Measurements from ENCODE around the gene PRPF19.

PRPF19 gene

DNA sequence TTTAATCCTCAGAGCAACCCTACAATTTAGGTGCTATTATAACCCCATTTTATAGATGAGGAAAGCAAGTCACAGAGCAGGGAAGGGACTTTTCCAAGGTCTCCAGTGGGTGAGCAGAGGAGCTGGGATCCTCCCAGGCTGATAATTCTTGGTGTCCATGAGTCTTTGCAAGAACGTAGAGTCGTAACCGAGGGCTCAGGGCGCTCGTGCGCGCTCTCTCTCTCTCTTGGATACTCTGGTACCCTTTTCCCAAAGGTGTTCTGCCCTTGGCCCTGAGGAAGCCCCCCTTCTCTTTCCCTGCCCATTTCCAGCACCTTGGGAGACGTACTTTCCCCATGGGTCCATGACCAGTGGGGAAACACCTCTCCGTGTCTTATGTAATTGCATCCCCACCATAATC, 44.2 kb downstream of the PRPF19 start:
- DNase-seq (ENCODE audit: insufficient read length, low spot score), result no peak
- no peak for FAIRE-seq

DNA sequence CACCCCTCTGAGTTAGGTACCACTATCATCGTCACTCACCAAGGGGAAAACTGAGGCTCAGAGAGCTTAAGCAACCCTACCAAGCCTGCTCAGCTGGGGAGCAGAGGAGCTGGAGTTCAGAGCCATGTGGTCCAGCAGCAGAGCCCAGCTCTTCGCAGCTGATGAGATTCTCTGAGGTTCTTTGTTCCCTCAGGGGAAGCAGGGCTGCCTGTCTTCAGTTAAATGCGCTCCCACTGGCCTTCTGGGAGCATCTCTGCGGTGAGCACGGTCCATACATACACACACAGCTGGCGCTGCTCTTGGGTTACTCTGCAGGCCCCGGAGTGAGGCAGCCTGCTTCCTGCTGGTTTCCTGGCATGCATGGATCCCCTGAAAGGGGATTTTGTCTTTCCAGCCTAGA, 45.4 kb downstream of the PRPF19 start:
- no peak for DNase-seq (ENCODE audit: insufficient read length, low spot score)
- FAIRE-seq, result no peak

DNA sequence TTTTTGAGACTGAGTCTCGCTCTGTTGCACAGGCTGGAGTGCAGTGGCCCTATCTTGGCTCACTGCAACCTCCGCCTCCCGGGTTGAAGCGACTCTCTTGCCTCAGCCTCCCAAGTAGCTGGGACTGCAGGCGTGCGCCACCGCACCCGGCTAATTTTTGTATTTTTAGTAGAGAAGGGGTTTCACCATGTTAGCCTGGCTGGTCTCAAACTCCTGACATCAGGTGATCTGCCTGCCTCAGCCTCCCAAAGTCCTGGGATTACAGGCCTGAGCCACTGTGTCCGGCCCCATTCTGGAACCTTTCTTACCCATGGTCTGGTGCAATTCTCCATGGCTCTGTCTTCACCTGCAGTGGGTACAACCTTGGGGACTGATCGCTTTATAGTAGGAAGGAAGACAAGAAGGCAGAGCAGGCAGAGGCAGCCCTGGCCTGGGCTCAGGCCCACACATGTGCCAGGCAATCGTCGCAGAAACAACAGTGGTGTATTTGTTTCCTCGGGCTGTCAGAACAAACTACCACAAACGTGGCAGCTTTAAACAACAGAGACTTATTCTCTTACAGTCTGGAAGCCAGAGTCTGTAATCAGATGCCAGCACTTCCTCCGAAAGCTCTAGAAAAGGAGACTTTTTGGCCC, 46.7 kb downstream of the PRPF19 start:
- DNase-seq (ENCODE audit: insufficient read length, low spot score), result no peak
- FAIRE-seq, result no peak

DNA sequence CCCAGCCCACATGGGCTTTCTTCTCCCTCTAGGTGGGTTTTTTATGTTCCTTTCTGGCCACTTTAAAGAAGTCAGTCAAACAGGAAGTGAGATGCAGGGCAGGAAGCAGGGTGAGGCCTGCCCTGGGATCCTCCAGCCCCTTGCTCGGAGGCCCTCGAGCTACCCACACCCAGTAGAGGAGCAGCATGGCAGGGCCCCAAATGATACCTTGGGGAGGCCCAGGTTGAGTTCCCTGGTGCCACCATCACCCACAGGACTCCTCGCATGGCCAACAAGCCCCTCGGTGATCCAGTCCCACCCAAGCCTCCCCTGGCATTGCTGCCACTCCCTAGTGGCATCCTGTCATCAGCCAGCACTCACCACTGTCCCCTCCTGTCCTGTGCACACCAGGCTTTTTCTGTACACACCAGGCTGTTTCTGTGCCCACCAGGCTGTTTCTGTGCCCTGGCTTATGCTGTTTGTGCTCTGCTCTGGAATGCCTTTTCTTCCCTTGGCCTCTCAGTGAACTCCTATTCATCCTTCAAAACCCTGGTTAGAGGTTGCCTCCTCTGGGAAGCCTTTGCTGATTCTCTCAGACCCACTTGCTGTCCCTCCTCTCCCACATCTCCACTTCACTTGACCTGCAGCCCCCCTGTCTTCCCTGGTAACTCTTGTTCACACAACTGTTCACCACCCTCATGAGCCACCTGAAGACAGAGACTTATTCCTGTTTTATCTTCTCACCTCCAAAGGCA, 47.5 kb downstream of the PRPF19 start:
- no peak for DNase-seq (ENCODE audit: insufficient read length, low spot score)
- FAIRE-seq, result no peak

DNA sequence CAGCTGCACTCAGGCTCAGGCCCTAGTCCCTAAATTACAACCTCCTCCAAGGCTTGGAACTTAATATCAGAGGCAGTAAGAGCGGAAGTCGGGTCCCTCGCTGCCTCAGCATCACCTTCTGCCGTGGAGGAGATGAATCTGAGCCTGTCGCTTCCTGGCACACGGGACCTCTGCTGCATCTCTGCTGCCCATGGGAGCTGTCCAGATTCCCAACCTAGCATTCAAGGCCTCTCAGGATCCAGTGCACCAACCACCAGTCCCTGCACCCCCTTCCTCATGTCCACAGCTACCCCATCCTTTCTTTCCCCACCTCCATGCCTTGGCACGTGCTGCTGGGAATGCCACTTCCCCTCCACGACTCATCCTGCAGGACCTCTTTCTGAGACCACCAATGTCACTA, 48.1 kb downstream of the PRPF19 start:
- DNase-seq (ENCODE audit: insufficient read length, low spot score) (no peak), FAIRE-seq (no peak)

DNA sequence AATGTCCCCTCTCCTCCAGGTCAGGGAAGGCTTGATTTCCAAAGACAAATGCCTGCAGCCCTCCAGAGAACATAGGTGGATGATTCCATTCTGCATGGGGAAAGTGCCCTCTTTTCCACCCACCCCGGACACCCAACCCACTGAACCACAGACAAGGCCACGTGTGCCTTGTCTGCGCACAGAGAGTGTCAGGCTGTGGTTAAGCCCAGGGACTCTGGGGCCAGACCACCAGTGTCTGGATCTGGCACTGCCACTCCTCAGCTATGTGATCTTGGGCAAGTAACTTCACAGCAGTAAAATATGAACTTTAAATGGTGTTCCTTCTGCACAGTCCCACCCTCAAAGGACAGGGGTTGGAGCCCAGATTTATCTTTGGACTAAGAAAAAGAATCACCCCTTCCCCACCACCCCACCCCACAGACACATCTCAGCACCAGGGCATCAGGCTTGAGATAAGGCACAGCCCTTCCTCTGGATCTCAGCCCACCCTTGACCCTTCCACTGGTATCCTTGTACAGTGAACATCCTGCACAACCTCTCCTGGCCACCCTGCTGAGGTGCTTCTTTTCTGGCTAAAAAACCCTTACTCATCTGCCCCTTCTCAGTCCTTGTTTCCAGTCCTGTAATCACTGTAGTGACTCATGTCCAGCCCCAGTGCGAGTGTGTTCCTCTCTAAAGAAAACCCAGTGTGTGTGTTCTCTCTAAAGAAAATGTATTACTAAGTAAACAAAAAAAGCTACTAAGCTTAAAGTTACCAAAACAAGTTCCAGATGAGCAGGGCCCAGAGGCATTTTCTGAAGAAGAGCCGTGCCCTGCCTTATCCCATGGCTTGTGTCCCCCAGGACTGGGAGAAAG, 48.8 kb downstream of the PRPF19 start:
- FAIRE-seq (no peak), DNase-seq (ENCODE audit: insufficient read length, low spot score) (no peak)

DNA sequence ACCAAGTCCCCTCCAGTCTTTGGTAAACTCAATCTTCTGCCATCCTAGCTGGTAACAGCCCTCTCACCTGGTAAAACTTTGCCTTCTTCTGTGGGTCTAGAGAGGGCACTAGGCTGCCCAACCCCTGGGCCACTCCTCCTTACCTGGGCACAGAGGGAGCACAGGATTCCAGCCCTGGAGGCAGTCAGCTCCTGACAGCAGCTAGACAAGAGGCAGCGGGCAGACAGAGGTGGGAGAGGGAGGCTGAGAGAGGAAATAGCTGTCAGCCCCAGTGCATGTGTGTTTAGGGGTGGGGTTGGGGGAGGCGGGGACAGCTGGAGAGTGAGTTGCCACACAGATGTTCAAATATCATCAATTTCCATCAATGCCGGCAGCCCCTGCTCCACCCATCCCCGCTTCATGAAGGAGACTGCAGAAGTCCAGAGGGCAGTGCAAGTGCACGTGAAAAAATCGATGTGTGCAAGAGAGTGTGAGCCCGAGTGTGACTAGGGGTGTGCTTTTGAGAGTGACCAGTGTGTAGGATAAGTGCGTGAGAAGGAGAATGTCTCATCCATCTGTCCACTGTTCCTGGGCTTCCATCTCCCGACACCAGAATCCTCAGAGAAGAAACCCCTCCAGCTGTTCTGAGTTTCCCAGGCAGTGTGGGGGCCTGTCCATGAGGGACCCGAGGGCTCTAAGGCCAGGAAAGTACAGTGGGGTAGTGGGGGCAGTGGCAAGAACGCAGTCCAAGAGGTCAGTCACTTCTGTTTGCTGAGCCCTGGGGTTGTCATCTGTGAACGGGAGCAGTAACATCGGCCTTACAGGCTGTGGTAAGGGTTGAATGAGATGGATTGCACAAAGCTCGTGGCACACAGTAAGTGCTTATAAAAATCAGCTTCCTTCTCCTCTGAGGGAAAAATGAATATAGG, 50.4 kb downstream of the PRPF19 start, which contains the start of gene PTGDR2:
Gene PTGDR2, minus strand, starts transcription at position 225 of the 908 bp plus-strand sequence. CDS start 2,228 bp downstream, outside the sequence.
- no peak for DNase-seq (ENCODE audit: insufficient read length, low spot score)
- FAIRE-seq, result no peak

DNA sequence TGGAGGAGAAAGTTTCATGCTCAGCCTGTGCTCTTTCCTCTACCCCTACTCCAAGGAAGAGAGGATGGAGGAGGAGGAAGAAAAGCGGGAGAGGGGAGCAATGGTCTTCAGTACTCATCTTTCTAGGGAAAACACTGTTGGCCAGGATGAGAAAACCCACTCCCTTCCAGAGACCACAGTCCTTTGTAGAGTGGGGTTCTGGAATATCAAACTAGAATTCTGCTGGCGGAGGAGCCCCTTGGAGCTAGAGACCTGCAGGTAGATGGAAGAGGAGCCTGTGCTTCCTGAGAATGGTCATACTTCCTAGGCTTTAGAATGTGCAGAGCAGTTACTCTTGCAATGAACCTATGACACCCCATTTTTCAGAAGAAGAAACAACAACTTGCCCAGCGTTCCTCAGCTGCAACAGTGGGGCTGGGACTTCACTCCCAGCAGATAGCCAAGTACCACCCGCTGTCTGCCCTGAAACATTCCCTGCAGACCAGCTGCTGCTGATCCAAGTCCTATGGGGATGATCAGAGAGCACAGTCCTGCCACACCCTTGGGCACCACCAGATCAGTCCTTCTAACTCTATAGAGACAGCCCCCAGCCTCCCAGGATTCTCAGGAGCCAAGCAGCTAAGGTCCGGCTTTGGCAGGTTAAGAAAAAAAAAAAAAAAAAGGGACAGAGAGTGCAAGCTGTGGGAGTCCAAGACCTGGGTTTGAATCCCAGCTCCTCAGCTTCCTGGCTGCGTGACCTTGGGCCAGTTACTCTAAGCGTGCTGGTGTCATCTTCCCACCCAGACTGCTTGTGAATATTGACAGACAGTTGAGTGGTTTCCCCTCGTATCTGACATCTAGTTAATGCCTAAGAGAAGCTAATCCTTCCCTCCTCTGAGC, 51.3 kb downstream of the PRPF19 start:
- no peak for DNase-seq (ENCODE audit: insufficient read length, low spot score)
- no peak for FAIRE-seq

DNA sequence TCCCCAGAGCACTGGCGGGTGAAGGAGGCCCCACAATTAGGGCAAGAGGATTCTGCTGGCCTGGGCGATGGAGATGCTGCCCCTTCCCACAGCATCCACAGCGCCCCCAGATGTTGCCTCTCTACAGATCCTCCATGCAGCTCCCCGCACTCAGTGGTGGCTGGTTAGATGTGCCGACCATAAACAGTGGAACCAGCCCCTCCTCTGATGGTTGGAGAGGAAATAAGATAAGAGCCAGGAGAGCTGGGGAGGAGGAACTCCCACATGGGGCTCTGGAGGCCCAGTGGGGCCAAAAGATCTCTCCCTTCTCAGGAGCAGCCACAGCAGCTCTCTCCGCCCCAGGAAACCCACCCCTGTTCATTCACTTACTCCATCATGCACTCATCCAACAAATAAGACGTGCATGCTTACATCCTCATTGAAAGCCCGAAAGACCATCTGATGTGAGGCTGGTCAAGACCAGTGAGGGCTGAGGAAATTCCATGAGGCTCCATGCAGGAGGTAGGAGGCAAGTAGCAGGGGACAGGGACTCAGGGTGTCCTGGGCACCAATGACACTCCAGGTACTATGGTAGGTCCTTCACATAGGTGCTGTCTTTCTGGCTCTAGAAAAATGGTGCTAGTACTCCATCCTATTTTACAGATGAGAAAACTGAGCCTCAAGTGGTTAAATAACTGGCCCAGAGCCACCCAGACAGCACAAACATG, 52.1 kb downstream of the PRPF19 start:
- no peak for FAIRE-seq
- no peak for DNase-seq (ENCODE audit: insufficient read length, low spot score)

DNA sequence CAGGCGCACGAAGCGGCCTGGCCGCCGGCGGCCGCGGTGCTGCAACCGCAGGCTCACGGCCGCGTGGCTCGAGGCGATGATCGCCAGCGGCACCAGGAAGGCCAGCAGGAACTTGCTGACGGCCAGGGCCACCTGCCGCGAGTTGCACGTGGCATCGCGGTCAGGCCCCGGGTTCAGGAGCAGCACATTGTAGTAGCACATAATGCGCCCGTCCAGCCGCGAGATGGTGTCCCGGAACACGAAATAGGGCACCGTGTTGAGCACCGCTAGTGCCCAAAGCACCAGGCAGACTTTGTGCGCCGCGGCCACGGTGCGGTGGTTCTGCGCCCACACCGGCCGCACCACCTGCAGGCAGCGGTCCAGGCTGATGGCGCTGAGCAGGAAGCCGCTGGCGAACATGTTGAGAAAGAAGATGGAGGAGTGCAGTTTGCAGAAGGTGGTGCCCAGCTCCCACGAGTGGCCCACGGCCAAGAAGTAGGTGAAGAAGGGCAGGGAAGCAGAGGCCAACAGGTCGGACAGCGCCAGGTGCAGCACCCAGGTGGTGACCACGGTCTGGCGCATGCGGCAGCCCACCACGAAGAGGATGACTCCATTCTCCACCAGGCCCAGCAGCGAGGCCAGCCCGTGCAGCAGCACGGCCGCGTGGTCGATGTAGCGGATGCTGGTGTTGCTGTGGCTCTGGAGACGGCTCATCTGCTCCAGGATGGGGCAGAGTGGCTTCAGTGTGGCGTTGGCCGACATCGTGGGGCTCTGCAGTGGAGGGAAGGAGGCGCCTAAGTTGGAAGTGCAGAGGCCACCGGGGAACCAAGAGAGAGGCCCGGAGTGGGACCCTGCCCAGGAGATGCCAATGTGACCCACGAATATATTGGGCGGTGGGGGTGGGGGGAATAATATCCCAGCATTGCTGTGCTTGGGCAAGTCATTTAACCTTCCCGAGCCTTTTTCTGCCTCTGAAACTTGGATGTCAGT, 53.1 kb downstream of the PRPF19 start:
- FAIRE-seq (no peak), DNase-seq (ENCODE audit: insufficient read length, low spot score) (no peak)

DNA sequence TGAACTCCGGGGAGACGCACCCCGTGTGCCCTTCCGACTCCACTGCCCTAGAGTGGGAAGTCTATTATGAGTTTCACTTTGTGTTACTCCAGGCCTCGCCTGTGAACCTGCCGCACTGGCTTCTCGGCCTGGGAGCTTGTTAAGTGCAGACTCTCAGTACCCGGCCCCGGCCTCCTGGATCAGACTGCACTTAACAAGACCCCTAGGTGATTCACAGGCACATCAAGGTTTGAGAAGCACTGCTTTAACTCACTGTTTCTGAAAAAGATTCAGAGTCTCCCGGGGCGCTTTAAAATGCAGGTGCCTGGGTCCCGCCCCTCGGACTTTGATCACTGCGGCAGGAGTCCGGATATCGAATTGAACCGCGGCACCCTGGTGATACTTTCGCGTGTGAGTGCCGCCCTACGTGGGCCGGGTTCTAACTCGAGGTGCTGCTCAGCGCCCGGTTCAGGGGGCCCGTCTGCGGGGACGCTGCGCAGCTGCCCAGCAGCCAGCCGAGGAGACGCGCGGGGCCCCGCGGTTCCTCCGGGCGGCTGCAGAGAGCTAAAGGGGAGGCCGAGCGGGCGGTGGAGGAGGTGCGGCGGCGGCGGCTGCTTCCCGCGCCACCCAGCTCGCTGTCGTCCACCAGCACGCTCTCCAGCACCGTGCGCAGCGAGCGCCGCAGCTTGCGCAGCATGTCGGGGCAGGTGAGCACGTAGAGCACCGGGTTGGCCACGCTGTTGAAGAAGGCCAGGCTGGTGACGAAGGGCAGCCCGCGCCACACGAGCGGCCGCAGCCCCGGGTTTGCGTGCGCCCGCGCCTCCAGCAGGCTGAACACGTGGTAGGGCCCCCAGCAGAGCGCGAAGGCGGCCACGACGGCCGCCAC, 54.0 kb downstream of the PRPF19 start:
- DNase-seq (ENCODE audit: insufficient read length, low spot score), result no peak
- FAIRE-seq, result no peak

DNA sequence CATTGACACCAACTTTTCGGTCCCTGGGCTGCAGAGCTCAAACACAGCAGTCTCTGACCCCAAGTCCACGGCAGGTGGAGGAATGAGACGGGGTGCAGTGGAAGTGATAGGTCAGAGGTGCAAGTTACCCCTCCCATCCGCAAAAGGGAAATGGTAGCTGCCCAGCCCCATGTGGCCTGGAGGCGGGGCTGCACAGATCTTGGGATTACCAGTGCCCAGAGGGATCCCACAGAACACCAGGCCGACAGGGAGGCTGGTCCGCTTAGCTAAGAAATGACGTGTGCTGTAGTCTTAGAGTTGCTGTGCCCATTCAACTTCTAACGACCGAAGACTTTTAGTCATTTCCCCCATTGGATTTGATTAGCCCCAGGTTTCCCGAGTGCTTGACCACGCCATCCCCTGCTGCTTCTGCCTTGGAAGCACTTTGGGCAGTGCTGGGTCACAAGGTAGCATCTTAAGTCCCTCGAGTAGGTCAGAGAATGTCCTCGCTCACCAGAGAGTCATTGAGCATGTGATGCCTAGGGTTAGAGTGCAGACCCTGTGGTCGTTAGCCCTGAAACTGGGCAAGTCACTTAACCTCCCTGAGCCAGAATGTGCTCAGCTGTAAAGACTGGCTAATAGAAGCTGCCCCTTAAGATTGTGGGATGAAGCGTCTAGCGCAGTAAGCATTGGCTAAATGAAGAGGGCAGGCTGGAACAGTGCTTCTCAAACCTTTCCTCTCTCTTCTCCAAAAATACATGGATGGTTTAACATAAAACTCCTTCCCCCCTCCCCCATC, 54.9 kb downstream of the PRPF19 start:
- DNase-seq (ENCODE audit: insufficient read length, low spot score) (no peak), FAIRE-seq (no peak)

DNA sequence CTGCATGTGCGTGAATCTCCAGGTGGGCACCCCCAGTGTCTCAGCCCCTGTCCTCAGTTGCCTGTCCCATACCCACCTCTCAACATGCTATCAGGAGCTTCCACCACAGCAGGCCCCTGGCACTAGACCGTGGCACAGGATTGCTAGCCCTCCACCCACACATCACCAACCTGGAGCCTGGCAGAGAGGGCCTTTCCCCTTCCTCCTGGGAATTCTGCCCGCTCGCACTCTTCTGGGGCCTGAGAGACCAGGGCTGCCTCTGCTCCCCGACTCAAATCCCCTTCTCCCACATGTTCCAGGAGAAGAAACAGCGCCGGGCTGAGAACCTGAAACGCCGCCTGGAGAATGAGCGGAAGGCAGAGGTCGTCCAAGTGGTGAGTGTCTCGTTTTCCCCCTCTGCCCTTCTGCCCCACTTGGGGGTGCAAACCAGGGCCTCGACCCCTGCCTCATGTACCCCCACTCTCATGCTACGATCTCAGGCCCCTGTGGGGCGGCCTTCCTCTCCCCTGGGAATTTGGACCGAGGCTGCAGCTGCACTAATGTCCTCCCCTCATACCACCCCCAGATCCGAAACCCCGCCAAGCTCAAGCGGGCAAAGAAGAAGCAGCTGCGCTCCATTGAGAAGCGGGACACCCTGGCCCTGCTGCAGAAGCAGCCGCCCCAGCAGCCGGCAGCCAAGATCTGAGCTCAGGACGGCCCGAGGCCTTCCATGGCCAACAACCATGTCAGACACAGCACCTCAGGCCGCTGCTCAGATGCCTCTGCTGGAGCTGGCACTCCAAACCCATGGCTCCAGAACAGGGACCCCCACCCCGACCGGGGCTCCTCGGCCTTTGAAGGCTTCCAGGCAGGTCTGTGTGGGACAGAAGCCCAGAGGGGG, 56.5 kb downstream of the PRPF19 start:
- DNase-seq (ENCODE audit: insufficient read length, low spot score) (no peak), FAIRE-seq (no peak)

DNA sequence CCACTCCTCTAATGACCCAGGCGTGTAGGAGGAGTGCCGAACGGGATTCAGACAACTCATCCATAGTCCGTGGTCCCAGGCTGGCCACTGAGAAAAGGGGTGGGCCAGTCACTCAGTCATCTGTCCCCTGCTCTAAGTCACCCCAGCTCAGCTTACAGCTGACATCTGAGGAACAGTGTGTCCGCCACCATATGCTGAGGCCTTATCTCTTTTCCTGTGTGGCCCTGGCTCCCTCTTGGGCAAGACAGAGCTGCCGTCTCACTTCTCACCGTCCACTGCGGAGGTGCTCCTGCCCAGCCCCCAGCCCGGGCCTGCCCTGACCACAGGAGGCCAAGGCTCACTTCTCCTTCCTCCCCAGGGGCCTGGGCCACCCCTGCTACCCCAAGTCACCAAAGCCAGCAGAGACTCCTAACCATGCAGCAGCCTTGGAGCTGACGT, 57.7 kb downstream of the PRPF19 start:
- DNase-seq (ENCODE audit: insufficient read length, low spot score) (no peak), FAIRE-seq (no peak)

DNA sequence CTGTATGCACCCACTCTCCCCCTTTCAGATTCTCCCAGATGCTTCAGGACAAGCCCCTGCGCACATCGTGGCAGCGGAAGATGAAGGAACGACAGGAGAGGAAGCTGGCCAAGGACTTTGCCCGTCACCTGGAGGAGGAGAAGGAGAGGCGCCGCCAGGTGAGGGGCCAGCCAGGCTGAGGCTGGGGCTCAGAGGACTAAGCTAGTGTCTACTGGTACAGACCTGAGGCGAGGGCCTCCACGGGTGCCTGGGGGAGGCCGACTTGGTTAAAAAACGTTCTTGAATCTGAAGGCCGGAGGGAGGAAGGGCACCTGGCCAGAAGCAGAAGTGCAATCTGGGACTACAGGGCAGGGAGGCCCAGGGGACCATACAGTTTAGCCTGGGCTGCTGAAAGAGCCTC, 58.5 kb downstream of the PRPF19 start:
- FAIRE-seq (no peak), DNase-seq (ENCODE audit: insufficient read length, low spot score) (no peak)
